ENCODE data around the gene DCBLD2. TPM values are rescaled to one million over a fixed set of nuclear protein-coding genes. Genes with fewer than 3 reads are reported as not detected.

The DCBLD2 gene
- total RNA-seq, 3 donors from 2014 or later (not counting 1 experiment from before 2014, with no cell fraction given), result 0.66 to 0.99 (median 0.90) TPM

GRCh38 chr3:98808071-98808470 lies 93.4 kb downstream of the DCBLD2 start:
- Mint-ChIP-seq H3K27me3 (ENCODE audit: low read depth in 2 of 2) (no peaks in the 10 kb centered on the region), H3K36me3 (no peaks in the 10 kb centered on the region), H3K27ac (no peak overlapping the region), H3K4me3 (no peak overlapping the region), H3K9me3 (no peaks in the 10 kb centered on the region), H3K4me1 (no peaks in the 10 kb centered on the region)
- intact Hi-C loops (cut with micrococcal nuclease), result no loop called here
- TF ChIP-seq CTCF (IDR thresholded peaks at IDR 0.05), result no peak
- no peak for DNase-seq
- WGBS (ENCODE audit: insufficient coverage), result 88% methylated on average over 1 of the region's 2 CpGs
- no peaks in the 10 kb centered on the region for H3K36me3 ChIP-seq (ENCODE audit: control insufficient read depth, insufficient read depth, low read length)
- no peak overlapping the region for H3K4me3 ChIP-seq (ENCODE audit: low read length)
- ATAC-seq, result no peak
- H3K27me3 ChIP-seq (ENCODE audit: control insufficient read depth, insufficient read depth, low read length), result no peaks in the 10 kb centered on the region
- H3K4me1 ChIP-seq (ENCODE audit: control insufficient read depth, insufficient read depth, low read length), result no peaks in the 10 kb centered on the region
- no peak overlapping the region for H3K27ac ChIP-seq (ENCODE audit: low read length)
- no peaks in the 10 kb centered on the region for H3K9me3 ChIP-seq (ENCODE audit: control insufficient read depth, insufficient read depth, low read length)

GRCh38 chr3:98807561-98807960 lies 93.9 kb downstream of the DCBLD2 start:
- Mint-ChIP-seq H3K4me1 (no peaks in the 10 kb centered on the region), H3K9me3 (no peaks in the 10 kb centered on the region), H3K36me3 (no peaks in the 10 kb centered on the region), H3K27ac (no peak overlapping the region), H3K4me3 (no peak overlapping the region), H3K27me3 (ENCODE audit: low read depth in 2 of 2) (no peaks in the 10 kb centered on the region)
- DNase-seq, result no peak
- Histone ChIP-seq H3K36me3 (ENCODE audit: control insufficient read depth, insufficient read depth, low read length) (no peaks in the 10 kb centered on the region), H3K4me1 (ENCODE audit: control insufficient read depth, insufficient read depth, low read length) (no peaks in the 10 kb centered on the region), H3K4me3 (ENCODE audit: low read length) (no peak overlapping the region), H3K9me3 (ENCODE audit: control insufficient read depth, insufficient read depth, low read length) (no peaks in the 10 kb centered on the region), H3K27me3 (ENCODE audit: control insufficient read depth, insufficient read depth, low read length) (no peaks in the 10 kb centered on the region), H3K27ac (ENCODE audit: low read length) (no peak overlapping the region)
- intact Hi-C loops (cut with micrococcal nuclease), result no loop called here
- ATAC-seq, result no peak
- WGBS (ENCODE audit: insufficient coverage), result 70% methylated on average over 1 of the region's 1 CpG
- no peak for TF ChIP-seq CTCF (IDR thresholded peaks at IDR 0.05)

GRCh38 chr3:98807011-98807410 lies 94.5 kb downstream of the DCBLD2 start:
- DNase-seq (no peak), ATAC-seq (no peak)
- 91% methylated on average over 3 of the region's 4 CpGs for WGBS (ENCODE audit: insufficient coverage)
- H3K4me3 ChIP-seq (ENCODE audit: low read length), result no peak overlapping the region
- H3K4me1 ChIP-seq (ENCODE audit: control insufficient read depth, insufficient read depth, low read length), result no peaks in the 10 kb centered on the region
- no peaks in the 10 kb centered on the region for H3K9me3 Mint-ChIP-seq
- no peaks in the 10 kb centered on the region for H3K4me1 Mint-ChIP-seq
- H3K27me3 ChIP-seq (ENCODE audit: control insufficient read depth, insufficient read depth, low read length), result no peaks in the 10 kb centered on the region
- intact Hi-C loops (cut with micrococcal nuclease), result no loop called here
- no peaks in the 10 kb centered on the region for H3K36me3 ChIP-seq (ENCODE audit: control insufficient read depth, insufficient read depth, low read length)
- no peak for TF ChIP-seq CTCF (IDR thresholded peaks at IDR 0.05)
- H3K4me3 Mint-ChIP-seq, result no peak overlapping the region
- no peak overlapping the region for H3K27ac Mint-ChIP-seq
- H3K36me3 Mint-ChIP-seq, result no peaks in the 10 kb centered on the region
- H3K9me3 ChIP-seq (ENCODE audit: control insufficient read depth, insufficient read depth, low read length), result no peaks in the 10 kb centered on the region
- H3K27ac ChIP-seq (ENCODE audit: low read length), result no peak overlapping the region
- H3K27me3 Mint-ChIP-seq (ENCODE audit: low read depth in 2 of 2), result no peaks in the 10 kb centered on the region

GRCh38 chr3:98806521-98806920 lies 95.0 kb downstream of the DCBLD2 start:
- ATAC-seq (no peak), DNase-seq (no peak)
- Histone ChIP-seq H3K4me1 (ENCODE audit: control insufficient read depth, insufficient read depth, low read length) (no peaks in the 10 kb centered on the region), H3K27me3 (ENCODE audit: control insufficient read depth, insufficient read depth, low read length) (no peaks in the 10 kb centered on the region), H3K27ac (ENCODE audit: low read length) (no peak overlapping the region), H3K4me3 (ENCODE audit: low read length) (no peak overlapping the region), H3K36me3 (ENCODE audit: control insufficient read depth, insufficient read depth, low read length) (no peaks in the 10 kb centered on the region), H3K9me3 (ENCODE audit: control insufficient read depth, insufficient read depth, low read length) (no peaks in the 10 kb centered on the region)
- no peaks in the 10 kb centered on the region for H3K27me3 Mint-ChIP-seq (ENCODE audit: low read depth in 2 of 2)
- no peaks in the 10 kb centered on the region for H3K36me3 Mint-ChIP-seq
- WGBS (ENCODE audit: insufficient coverage), result 80% methylated on average over 1 of the region's 1 CpG
- intact Hi-C loops (cut with micrococcal nuclease), result no loop called here
- H3K4me1 Mint-ChIP-seq, result no peaks in the 10 kb centered on the region
- no peak for TF ChIP-seq CTCF (IDR thresholded peaks at IDR 0.05)
- H3K4me3 Mint-ChIP-seq, result no peak overlapping the region
- no peak overlapping the region for H3K27ac Mint-ChIP-seq
- H3K9me3 Mint-ChIP-seq, result no peaks in the 10 kb centered on the region

Data from natural killer cell (primary cell).